Nucleus accumbens (tissue), 56 donors: ENCODE data around the gene JOSD2.
"Not testable (repeated sequence)": the region's sequence is repeated elsewhere in the genome, so short reads cannot be mapped to it uniquely, and the experiment has no call there.

Source experiments
- DNase-seq, 56 donors: peaks; one replicate each; lab custom pipeline; 2025; lab: John Stamatoyannopoulos, UW

The JOSD2 gene

GRCh38 chr19:50548191-50549058 is 37.4 kb upstream of the JOSD2 start:
- DNase-seq: peak in 46 of 56 donors; percentile 14 to 84 (median 64)

DNA sequence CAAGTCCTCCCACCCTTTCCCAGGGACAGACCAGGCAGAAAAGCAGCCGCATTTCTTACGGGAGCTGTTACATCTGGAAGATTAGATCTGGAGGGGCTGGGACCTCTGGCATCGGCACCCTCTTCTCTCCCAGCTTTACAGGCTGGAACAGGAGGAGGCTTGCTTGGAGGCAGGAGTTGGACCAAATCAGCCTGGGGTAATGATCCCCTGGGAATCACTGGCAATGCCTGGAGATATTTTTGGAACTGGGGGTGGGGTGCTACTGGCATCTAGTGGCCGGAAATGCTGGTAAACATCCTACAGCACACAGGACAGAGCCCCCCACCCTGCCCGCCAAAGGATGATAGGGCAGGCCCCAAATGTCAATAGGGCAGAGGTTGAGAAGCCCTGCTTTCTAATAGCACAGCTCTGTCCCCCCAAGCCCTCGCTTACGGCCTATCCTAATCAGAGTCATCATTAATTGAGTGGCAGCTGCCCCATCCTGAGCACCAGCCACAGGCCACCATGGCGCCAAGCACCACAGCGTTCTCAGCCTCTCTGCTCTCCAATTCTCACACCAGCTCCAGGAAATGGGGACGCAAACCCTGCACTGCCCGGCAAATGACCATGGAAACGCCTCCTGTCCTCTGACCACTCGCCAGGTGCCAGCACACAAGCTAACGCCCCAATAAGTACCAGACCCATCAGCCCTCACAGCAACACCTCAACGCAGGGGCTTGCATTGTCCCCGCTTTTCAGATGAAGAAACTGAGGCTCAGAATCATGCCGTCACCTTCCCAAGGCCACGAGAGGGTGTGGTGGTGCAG is 36.6 kb upstream of the JOSD2 start:
- DNase-seq: peak in 28 of 56 donors; percentile 14 to 70 (median 40)

DNA sequence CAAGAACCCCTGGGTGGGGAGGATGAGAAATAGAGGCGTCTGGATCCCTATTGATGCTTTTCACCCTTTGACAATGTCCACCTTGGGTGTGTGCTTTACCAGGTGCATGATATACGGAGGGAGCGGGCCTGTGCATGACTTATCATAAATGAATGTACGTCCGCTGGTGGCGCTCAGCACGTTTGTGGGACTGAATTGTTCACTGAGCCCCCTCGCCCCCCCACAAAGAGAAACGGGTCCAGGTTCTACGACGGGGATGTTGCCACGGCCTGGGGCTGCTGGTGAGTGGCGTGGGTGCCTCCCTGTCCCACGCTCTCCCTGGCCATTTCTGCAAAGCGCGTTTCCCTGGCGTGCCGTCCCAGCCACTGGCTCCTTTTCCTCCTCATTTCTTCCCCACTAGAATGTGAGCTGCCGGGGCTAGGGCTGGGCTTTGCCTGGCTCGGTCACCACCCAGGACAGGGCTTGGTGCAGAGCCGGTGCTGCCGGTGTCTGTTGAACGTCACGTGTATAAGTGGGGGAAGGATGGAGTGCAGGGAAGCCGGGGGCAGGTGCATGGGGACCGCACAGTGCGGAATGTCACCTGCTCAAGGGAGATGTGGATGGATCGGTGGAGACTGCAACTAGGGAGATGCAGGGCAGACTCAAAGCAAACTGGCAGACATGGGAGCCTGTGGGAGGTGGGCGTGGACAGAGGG is 35.7 kb upstream of the JOSD2 start:
- DNase-seq: peak in 14 of 56 donors; percentile 21 to 61 (median 42)

DNA sequence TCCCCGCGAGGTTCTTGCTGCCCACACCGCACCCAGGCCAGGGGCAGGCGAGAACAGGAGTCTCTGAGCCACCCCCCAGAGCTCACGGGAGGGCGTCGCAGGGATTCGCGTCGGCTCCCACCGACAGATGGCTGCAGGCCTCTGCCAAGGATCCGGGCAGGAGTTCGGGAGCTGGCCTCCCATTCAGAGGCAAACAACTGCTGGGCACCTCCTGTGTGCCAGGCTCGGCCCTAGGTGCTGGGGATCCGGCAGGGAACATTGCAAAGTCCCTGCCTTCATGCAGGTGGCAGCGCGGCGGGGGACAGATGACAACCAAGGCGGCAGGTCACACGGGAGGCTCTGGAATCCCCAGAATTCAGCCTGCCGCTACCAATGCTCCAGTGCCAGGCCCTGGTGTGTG is 32.0 kb upstream of the JOSD2 start:
- DNase-seq: no peak

GRCh38 chr19:50537769-50538230 is 26.8 kb upstream of the JOSD2 start:
- peak in 55 of 56 donors; percentile 24 to 93 (median 74) for DNase-seq

DNA sequence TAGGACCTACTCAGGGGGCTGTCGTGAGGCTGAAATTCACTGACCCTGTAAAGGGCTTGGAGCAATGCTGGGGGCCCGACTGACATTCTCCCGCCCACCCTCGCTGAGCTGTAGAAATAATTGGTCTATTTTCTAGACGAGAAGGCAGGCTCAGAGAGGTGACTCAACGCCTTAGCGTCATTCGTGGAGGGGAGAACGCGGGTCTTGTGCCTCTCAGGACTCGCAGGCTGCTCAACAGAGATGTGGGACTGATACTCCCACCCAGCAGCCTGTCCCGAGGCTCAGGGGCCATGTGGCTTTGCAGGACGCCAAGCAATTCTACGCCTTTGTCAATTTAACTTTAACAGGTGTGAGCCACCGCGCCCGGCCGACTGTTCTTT is 26.3 kb upstream of the JOSD2 start:
- peak in 14 of 56 donors; percentile 26 to 84 (median 58) for DNase-seq

- peak in 1 of 56 donors; percentile 39 for DNase-seq
These were observed 25.8 kb upstream of the JOSD2 start for GRCh38 chr19:50536662-50537305.

DNA sequence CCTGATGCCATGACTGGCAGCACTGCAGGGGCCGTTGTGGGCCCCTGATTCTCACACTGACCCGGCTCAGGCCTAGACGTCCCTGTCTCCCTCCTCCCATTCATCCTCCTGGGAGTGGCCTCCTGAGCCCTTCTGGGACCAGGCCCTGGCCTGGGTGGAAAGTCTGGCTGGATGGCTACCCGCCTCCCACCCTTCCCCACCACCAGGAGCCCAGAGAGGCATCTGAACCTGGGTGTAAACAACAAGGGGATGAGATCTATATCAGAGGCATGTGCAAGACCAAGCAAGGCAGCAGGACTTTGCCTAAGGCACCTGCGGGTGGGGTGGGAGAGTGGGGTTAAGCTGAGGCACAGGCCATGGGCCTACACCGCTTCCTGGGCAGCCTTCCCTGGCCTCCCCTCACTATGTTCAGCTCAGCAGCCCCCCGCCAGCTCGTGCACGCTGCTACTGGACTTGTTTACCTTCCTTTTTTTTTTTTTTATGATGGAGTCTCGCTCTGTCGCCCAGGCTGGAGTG is 24.7 kb upstream of the JOSD2 start:
- DNase-seq: no peak

GRCh38 chr19:50534478-50534877 is 23.5 kb upstream of the JOSD2 start:
- no peak for DNase-seq

DNA sequence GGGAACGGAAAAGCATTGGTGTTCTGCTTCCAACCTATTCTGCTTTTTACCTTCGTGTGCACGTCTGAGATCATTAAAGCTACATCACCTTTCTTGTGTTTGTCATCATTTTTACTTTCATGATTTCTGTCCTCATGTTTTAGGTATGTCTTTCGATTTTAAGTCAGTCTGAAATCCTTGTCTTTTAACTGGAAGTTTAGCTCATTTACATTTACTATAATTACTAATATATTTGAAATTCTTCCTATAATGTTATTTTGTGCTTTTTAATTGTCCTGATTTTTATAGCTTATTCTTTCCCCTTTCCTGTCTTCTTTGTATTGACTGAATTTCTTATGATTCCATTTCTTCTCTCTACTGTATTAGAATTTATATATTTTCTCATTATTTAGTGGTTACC is 22.0 kb upstream of the JOSD2 start:
- DNase-seq: no peak

DNA sequence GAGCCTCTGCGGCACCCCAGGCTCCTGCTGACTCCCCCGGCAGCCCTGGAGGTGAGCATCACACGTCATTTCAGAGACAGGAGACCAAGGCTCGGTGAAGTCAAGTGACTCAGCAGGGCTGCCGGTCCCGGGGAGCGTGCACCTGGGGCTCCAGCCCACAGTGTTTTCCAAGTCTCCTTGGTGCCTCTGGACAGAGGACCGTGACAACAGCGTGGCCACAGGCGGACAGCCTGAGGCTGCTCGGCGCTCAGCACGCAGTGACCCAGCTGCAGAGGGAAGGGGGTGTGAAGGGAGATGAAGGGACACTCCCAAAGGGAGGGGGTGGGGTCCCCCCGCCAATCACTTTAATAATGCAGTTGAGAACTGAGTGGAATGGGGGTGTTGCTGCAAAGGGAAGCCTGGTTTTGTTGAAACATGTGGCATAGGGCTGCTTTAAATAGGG is 20.2 kb upstream of the JOSD2 start:
- DNase-seq: peak in 38 of 56 donors; percentile 24 to 83 (median 54)

DNA sequence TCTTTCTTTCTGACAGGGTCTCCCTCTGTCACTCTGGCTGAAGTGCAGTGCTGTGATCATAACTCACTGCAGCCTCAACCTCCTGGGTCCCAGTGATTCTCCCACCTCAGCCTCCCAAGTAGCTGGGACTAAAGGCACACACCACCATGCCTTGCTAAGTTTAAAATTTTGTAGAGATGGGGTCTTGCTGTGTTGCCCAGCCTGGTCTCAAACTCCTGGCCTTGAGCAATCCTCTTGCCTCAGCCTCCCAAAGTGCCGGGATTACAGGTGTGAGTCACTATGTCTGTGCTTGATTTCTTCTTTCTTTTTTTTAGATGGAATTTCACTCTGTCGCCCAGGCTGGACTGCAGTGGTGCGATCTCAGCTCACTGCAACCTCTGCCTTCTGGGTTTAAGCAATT is 17.1 kb upstream of the JOSD2 start:
- DNase-seq: not testable (repeated sequence)

DNA sequence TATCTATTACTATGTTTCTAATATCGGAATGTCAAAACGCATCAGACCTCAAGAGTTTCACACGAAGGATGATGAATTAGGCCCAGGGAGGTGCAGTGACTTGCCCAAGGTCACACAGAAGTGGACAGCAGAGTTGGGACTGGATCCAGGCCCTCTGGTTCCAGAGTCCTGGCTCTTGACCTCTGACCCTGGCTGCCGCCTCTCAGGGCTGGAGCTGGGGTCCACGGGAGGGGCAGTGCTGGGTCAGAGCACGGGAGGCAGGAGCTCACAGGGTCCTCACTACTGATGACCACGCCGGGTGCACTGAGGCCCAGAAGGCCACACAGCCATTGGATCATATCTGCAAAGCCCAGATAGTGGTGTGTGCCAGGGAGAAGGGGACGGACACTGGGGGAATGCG is 11.9 kb upstream of the JOSD2 start:
- no peak for DNase-seq

- DNase-seq: no peak
These were observed 10.0 kb upstream of the JOSD2 start for GRCh38 chr19:50520822-50521465.

- no peak for DNase-seq
These were observed 8.1 kb upstream of the JOSD2 start for GRCh38 chr19:50519006-50519575.

DNA sequence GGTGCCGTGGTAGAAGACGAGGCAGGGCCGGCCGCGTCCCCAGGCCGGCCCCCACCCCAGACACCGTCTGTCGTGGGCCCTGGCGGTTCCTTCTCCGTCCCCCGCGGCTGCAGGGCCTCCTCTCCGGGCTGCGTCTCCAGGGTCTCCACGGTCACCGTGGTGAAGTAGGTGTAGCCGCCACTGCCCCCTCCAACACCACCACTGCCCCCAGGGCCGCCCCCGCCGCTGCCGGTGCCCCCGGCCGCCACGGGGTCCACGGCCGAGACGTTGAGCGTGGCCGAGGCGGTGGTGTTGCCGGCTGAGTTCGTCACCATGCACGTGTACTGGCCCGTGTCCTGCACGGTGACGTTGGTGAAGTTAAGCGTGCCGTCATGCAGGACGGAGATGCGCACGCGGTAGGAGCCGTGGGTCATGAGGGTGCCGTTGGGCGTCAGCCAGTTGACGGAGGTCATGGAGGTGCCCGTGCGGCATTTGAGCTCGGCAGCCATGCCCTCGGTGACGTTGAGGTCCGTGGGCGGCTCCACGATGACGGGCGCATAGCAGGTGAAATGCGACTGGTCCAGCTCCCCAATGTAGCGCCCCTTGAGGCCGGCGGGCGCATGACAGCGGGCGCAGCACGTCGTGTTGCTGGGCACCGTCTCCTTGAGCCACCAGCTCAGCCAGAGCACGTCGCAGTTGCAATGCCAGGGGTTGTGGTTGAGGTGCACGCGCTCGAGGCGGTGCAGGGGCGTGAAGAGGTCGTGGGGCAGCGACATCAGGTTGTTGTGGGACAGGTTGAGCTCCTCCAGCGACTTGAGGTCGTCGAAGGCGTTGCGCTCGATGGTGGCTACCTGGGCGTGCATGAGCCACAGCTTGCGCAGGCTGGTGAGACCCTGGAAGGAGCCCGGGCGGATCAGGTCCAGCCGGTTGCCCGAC is 7.4 kb upstream of the JOSD2 start:
- no peak for DNase-seq

- DNase-seq: no peak
These were observed 6.7 kb upstream of the JOSD2 start for GRCh38 chr19:50517704-50518075.
